Middle frontal gyrus (tissue), 1 donor: ENCODE results near the gene EIF1.
"Not testable (repeated sequence)": the region's sequence is repeated elsewhere in the genome, so short reads cannot be mapped to it uniquely, and the experiment has no call there.

Experiments used
- DNase-seq: peaks from one replicate; pipeline ENCODE4 v3.0.0-alpha.2; 2015; ENCODE audit warnings: low spot score; ENCODE audit errors: extremely low spot score

EIF1 gene

DNA sequence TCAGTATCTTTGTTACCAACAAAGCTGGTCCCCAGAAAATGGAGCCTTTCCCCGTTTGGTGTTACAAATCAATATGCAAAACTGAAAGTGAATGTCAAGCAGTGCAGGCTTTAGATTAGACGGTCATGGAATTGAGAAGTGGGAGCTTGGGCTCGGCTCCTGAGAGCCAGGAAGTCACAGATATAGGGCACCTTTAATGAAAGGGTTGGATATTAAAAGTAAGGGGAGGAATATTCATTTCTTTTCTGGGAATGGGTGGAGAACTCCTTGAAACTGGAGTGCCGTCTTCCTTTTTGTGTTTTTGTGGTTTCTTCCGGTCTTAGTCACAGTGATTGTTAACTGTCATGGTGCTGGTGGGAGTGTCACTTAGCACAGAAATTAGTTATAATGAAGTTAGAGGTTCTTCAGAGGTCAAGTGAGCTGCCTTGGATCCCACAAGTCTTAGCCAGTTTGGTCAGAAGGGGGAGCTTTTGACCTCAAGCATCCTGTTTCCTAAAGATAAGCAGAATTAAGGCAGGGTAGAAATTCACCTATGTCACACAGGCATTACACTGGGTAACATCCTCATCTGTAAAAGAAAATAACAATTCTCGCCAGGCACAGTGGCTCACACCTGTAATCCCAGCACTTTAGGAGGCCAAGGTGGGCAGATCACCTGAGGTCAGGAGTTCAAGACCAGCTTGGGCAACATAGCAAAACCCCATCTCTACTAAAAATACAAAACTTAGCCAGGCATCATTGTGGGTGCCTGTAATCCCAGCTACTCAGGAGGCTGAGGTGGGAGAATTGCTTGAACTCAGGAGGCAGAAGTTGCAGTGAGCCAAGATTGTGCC is 9.6 kb upstream of the EIF1 start:
- DNase-seq = no peak

- DNase-seq = no peak
These were observed 8.8 kb upstream of the EIF1 start for GRCh38 chr17:41679740-41680425.

DNA sequence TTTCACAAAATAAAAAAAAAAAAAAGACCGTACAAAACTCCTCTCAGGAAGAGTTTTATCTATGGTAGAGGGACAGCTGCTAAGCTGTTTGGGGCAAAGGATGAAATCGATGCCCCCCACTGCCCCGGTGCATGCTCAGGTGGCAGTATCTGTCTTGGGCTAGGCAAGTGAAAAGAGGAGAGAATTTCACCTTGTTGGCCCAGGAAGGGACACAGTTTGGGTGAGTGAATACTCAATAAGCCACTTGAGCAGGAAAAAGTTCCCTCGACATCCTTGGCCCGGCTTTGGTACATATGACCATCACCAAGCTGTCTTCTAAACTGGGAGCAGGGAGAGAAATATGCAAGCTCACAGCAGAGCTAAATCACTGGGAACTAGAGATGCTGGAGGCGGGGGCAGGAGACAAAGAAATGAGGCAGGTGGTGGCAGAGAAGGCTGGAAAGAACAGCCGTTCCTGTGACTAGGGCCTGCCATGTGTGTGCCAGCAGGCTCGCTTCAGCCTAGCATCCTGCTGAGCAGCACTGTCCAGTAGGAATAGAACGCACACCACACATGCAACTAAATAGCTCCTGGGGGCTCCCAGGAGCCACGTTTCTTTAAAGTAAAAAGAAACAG is 8.2 kb upstream of the EIF1 start:
- DNase-seq = peak; percentile 46

- no peak for DNase-seq
These were observed 6.9 kb upstream of the EIF1 start for GRCh38 chr17:41681776-41682175.

- no peak for DNase-seq
These were observed 6.1 kb upstream of the EIF1 start for GRCh38 chr17:41682631-41683030.

DNA sequence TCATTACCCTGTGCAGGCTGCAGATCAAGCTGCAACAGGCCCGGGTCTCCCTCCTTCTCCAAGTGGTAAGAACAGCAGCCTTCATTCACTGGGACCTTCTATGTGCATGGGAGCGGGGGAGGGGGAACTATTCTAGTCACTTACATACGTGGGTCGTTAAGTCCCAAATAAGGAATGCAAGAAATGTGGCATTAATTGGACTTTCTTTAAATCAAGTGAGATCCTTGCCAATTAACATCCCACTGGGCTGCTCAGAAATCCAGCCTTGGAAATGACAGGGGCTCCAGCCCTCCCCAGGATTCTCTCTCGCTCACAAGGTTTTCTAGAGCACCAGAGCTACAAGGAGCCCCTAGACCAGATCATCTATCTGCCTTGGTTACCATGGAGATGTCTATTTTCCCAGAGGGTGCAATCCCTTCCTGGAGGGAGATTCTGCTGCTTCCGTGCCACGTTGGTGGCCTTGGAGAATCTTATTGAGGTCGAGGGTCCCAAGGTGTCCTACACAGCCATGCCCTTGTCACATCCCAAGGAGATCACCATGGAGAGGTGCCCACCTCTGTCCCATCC is 5.2 kb upstream of the EIF1 start:
- no peak for DNase-seq

GRCh38 chr17:41684035-41684434 is 4.7 kb upstream of the EIF1 start:
- DNase-seq = no peak

- DNase-seq = not testable (repeated sequence)
These were observed 2.9 kb upstream of the EIF1 start for GRCh38 chr17:41685753-41686152.

DNA sequence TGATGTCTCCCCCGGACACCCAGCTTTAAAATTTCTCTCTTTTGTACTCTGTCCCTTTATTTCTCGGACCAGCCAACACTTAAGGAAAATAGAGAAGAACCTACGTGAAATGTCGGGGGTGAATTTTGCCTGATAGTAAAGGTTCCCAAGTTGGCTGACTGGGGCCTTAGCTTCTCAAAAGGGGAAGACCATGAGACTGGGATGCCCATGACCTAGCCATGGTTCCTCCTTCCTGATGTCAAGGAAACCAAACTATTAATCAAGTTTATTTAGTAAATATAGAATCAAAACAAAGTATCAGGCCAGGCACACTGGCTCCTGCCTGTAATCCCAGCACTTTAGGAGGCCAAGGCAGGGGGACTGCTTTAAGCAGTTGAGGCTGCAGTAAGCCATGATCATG is 2.4 kb upstream of the EIF1 start:
- no peak for DNase-seq

GRCh38 chr17:41687828-41688640 is 651 bp upstream of the EIF1 start:
- DNase-seq = peak; percentile 33

- DNase-seq = no peak
These were observed 1.0 kb downstream of the EIF1 start for GRCh38 chr17:41689497-41690299.

DNA sequence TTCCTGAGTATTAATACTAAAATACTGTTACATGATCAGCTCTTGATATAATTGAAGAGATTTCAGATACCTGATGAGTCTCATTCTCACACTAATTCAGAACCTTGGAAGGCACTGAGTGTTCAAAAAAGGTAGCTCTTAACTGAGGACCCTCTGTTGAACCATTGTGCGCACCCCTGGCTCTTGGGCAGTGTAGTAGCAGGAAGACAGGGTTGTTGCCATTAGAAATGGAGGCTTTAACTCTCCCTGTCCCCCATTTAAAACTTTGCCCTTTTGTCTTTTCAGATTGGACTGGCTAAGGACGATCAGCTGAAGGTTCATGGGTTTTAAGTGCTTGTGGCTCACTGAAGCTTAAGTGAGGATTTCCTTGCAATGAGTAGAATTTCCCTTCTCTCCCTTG is 1.8 kb downstream of the EIF1 start:
- DNase-seq = no peak

DNA sequence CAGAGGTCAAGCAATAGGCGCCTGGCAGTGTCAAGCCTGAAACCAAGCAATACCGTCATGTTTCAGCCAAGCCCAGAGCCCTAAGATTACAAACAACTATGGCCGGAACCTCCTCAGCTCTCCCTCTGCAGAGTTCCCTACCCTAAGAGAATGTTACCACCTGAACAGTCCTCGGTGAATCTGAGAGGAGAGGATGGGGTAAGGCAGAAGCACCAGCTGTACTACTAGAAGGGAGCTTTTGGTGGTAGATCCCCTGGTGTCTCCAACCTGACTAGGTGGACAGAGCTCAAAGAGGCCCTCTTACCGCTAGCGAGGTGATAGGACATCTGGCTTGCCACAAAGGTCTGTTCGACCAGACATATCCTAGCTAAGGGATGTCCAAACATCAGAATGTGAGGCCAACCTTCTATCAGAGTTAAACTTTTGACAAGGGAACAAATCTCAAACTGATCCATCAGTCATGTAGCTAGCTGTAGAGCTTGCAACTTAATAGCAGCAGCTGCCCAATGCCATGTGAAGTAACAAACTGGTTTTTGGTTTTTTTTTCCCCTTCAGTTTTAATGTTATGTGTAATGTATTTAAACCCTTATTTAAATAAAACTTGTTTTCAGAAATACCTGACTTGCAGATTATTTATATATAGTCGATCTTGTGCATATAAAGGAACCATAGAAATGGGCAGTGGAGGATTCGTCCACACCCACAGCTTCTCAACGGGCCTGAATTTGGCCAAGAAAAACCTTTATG is 2.5 kb downstream of the EIF1 start:
- DNase-seq = no peak

- DNase-seq = no peak
These were observed 4.2 kb downstream of the EIF1 start for GRCh38 chr17:41692722-41693521.

- no peak for DNase-seq
These were observed 6.5 kb downstream of the EIF1 start for GRCh38 chr17:41695134-41695661.

DNA sequence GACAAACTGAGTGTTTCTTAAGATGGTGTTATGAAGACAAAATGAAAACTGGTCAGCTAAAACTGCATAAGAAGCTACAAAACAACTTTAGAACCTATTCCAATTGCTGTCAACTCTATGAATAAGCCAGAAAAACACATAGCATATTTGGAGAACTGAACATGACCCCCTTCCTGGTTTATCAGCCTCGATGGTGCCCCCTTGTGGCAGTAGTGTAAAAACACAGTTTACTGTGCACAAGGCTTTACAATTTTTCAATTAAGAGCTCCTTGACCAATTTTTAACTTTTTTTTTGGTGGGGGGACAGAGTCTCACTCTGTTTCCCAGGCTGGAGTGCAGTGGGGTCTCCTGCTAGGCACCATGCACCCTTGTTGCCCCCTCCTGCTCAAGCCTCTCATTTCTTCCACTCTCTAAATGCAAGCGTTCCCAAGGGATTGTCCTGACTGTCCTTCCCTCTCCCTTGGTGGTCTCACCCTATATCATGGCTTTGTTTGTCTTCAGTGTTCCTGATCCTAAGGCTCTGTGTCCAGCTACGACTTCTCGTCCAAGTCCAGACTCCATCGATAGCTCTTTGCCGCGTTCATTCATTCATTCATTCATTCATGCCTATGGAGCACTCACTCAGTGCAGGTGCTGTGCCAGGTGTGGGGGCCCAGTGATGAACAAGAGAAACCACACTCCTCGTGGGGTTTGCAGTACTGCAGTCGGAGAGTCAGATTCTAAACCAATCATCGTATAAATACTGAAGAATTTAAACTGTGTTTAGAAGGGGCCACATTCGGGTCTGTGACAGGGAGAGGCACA is 7.5 kb downstream of the EIF1 start:
- peak; percentile 61 for DNase-seq

- no peak for DNase-seq
These were observed 8.7 kb downstream of the EIF1 start for GRCh38 chr17:41697122-41697962.
